WTC11 (cell line): ENCODE measurements around the gene PTPRT. TPM values are rescaled to one million over a fixed set of nuclear protein-coding genes. Genes with fewer than 3 reads are reported as not detected.

Experiments
- ATAC-seq: fragments of 200-7000 bp; cut with Tn5 transposase; 2 replicates; pipeline ENCODE4 v1.10.0; 2021; ENCODE audit warnings: mild to moderate bottlenecking, moderate library complexity
- CTCF ChIA-PET: fragments of 300-600 bp; sonication (Branson Sonifier 250); formaldehyde crosslinking; loops from one replicate; lab custom pipeline; 2021; ENCODE audit warnings: antibody characterized with exemption; lab: Charles Lee
- POLR2A ChIA-PET: fragments of 350-600 bp; sonication (Branson Sonifier 250); formaldehyde crosslinking; loops from one replicate; lab custom pipeline; 2021; ENCODE audit warnings: antibody characterized with exemption; lab: Charles Lee
- DNase-seq: peaks from one replicate; pipeline ENCODE4 v3.0.0; 2021; ENCODE audit warnings: low spot score
- H3K27ac Mint-ChIP-seq: 2 replicates; pipeline ENCODE4 v1.8.0; 2021; ENCODE audit warnings: mixed read lengths
- H3K27me3 Mint-ChIP-seq: 2 replicates; pipeline ENCODE4 v1.8.0; 2021; ENCODE audit warnings: low read depth, mild to moderate bottlenecking, moderate library complexity, mixed read lengths
- H3K36me3 Mint-ChIP-seq: 2 replicates; pipeline ENCODE4 v1.8.0; 2021; ENCODE audit warnings: mixed read lengths
- H3K4me1 Mint-ChIP-seq: 2 replicates; pipeline ENCODE4 v1.8.0; 2022; ENCODE audit warnings: mixed read lengths
- H3K4me3 Mint-ChIP-seq: 2 replicates; pipeline ENCODE4 v1.8.0; 2021; ENCODE audit warnings: mild to moderate bottlenecking, moderate library complexity, mixed read lengths
- H3K9me3 Mint-ChIP-seq: 2 replicates; pipeline ENCODE4 v1.8.0; 2021; ENCODE audit warnings: mixed read lengths
- CBFB ChIP-seq: sonication (generic); formaldehyde crosslinking; IDR thresholded peaks from 2 replicates; pipeline ENCODE4 v1.8.1; 2022; ENCODE audit warnings: mild to moderate bottlenecking, low read depth, missing genetic modification reagents
- ELF4 ChIP-seq: sonication (generic); formaldehyde crosslinking; IDR thresholded peaks from 2 replicates; pipeline ENCODE4 v1.8.1; 2022; ENCODE audit warnings: low read depth, mild to moderate bottlenecking, moderate library complexity, missing genetic modification reagents
- EMX1 ChIP-seq: fragments of 250-450 bp; sonication (Bioruptor Pico); IDR thresholded peaks from 2 replicates; pipeline ENCODE4 v1.8.0; 2021; ENCODE audit warnings: mild to moderate bottlenecking
- ETV6 ChIP-seq: sonication (generic); formaldehyde crosslinking; IDR thresholded peaks from 2 replicates; pipeline ENCODE4 v1.8.1; 2022; ENCODE audit warnings: mild to moderate bottlenecking, missing genetic modification reagents
- FOXJ3 ChIP-seq: sonication (generic); formaldehyde crosslinking; IDR thresholded peaks from 2 replicates; pipeline ENCODE4 v1.9.0; 2021; ENCODE audit warnings: missing genetic modification reagents, mild to moderate bottlenecking, borderline replicate concordance
- HMGA2 ChIP-seq: fragments of 250-450 bp; sonication (Bioruptor Pico); IDR thresholded peaks from 2 replicates; pipeline ENCODE4 v1.4.0; 2021; ENCODE audit warnings: mild to moderate bottlenecking, moderate library complexity
- JUN ChIP-seq: sonication (generic); formaldehyde crosslinking; IDR thresholded peaks from 2 replicates; pipeline ENCODE4 v1.8.0; 2023; ENCODE audit warnings: mild to moderate bottlenecking, missing genetic modification reagents
- SMAD3 ChIP-seq: sonication (generic); formaldehyde crosslinking; IDR thresholded peaks from 2 replicates; pipeline ENCODE4 v1.8.0; 2022; ENCODE audit warnings: missing genetic modification reagents, mild to moderate bottlenecking, borderline replicate concordance
- SOX15 ChIP-seq: fragments of 250-450 bp; sonication (Bioruptor Pico); IDR thresholded peaks from 2 replicates; pipeline ENCODE4 v1.9.0; 2021; ENCODE audit warnings: mild to moderate bottlenecking
- SP1 ChIP-seq: sonication (generic); formaldehyde crosslinking; conservative IDR thresholded peaks from 2 replicates; pipeline ENCODE4 v1.8.1; 2022; ENCODE audit warnings: missing genetic modification reagents
- ZNF219 ChIP-seq: sonication (generic); formaldehyde crosslinking; IDR thresholded peaks from 2 replicates; pipeline ENCODE4 v1.8.0; 2023; ENCODE audit warnings: missing genetic modification reagents, mild to moderate bottlenecking, borderline replicate concordance
- ZNF416 ChIP-seq: fragments of 250-450 bp; sonication (Bioruptor Pico); IDR thresholded peaks from 2 replicates; pipeline ENCODE4 v1.9.0; 2021; ENCODE audit warnings: mild to moderate bottlenecking, inconsistent platforms
- total RNA-seq: library from RNA; stranded (reverse); gene quantifications from 3 replicates; pipeline ENCODE4 v1.2.3, GENCODE V29; 2021
- TF ChIP-seq, protein P1 (sequence below): sonication (generic); formaldehyde crosslinking; IDR thresholded peaks from 2 replicates; pipeline ENCODE4 v1.8.0; 2022; ENCODE audit warnings: mild to moderate bottlenecking, missing genetic modification reagents
- TF ChIP-seq, protein P2 (sequence below): sonication (generic); formaldehyde crosslinking; IDR thresholded peaks from 2 replicates; pipeline ENCODE4 v1.8.1; 2023; ENCODE audit warnings: mild to moderate bottlenecking, missing genetic modification reagents
- TF ChIP-seq, protein P3 (sequence below): fragments of 250-450 bp; sonication (Bioruptor Pico); IDR thresholded peaks from 2 replicates; pipeline ENCODE4 v1.9.0; 2021; ENCODE audit warnings: mild to moderate bottlenecking, borderline replicate concordance
- TF ChIP-seq, protein P4 (sequence below): sonication (generic); formaldehyde crosslinking; IDR thresholded peaks from 2 replicates; pipeline ENCODE4 v1.8.0; 2023; ENCODE audit warnings: mild to moderate bottlenecking, missing genetic modification reagents
- TF ChIP-seq, protein P5 (sequence below): sonication (generic); formaldehyde crosslinking; IDR thresholded peaks from 2 replicates; pipeline ENCODE4 v1.8.1; 2023; ENCODE audit warnings: mild to moderate bottlenecking, missing genetic modification reagents, moderate library complexity

Gene PTPRT
- total RNA-seq, 1 experiment from 2014 or later, result 1.1 TPM

DNA sequence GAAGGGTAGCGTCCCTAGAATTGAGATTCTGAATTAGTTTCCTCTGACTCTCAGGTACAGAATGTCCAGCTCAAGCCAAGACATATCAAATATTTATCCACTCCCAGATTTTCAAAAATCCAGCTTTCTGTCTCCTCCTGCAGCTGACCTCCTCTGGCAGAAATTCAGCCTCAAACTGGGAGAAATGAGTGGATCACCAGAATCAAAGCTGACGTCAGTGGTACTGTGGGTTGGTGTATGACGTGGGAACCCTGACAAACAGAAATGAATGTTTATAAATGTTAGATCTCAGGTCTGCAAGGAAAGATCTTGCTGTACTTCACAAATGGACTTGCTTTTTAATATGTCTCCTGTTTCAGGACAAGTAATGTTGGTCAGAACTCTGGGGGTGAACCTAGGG lies 595.0 kb downstream of the PTPRT start (continued):
- TF ChIP-seq, protein P1, sequence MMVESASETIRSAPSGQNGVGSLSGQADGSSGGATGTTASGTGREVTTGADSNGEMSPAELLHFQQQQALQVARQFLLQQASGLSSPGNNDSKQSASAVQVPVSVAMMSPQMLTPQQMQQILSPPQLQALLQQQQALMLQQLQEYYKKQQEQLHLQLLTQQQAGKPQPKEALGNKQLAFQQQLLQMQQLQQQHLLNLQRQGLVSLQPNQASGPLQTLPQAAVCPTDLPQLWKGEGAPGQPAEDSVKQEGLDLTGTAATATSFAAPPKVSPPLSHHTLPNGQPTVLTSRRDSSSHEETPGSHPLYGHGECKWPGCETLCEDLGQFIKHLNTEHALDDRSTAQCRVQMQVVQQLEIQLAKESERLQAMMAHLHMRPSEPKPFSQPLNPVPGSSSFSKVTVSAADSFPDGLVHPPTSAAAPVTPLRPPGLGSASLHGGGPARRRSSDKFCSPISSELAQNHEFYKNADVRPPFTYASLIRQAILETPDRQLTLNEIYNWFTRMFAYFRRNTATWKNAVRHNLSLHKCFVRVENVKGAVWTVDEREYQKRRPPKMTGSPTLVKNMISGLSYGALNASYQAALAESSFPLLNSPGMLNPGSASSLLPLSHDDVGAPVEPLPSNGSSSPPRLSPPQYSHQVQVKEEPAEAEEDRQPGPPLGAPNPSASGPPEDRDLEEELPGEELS (CRISPR knock-in tag), result no peak
- no peak for TF ChIP-seq CBFB (CRISPR knock-in tag)
- TF ChIP-seq JUN (CRISPR knock-in tag), result no peak
- TF ChIP-seq ZNF219 (CRISPR knock-in tag), result no peak

DNA sequence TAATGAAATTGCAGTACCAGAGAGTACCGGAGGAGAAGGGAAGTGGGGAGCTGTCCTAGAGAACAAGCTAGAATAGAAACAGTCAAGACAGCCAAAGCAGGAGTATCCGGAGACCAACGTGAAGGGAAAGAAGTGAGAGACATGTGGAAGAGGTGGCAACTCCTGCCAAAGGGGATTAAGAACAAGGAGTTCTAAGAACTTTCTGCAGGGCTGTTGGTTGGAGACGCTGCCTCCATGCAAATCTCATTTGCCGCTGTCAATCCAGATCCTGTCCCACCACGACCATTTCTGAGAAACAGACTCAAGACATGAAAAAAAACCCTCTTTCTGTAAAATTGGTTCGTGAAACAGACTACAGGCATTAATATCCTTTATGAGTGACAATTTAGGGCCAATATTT lies 595.7 kb downstream of the PTPRT start:
- Mint-ChIP-seq H3K9me3 (no peaks in the 10 kb centered on the region), H3K27ac (no peak overlapping the region; the same call in 1 of the 2 replicates), H3K4me3 (no peak overlapping the region)
- DNase-seq, result no peak
- TF ChIP-seq, protein P1 (CRISPR knock-in tag), result no peak
- no peak for TF ChIP-seq SMAD3 (CRISPR knock-in tag)
- TF ChIP-seq, all 79 proteins: peak for 0
- ChIA-PET POLR2A (no interaction called here), CTCF (no interaction called here)
- no peaks in the 10 kb centered on the region for H3K4me1 Mint-ChIP-seq
- no peaks in the 10 kb centered on the region; the same call in 1 of the 2 replicates for H3K27me3 Mint-ChIP-seq
- no peaks in the 10 kb centered on the region for H3K36me3 Mint-ChIP-seq
- no peak for ATAC-seq

DNA sequence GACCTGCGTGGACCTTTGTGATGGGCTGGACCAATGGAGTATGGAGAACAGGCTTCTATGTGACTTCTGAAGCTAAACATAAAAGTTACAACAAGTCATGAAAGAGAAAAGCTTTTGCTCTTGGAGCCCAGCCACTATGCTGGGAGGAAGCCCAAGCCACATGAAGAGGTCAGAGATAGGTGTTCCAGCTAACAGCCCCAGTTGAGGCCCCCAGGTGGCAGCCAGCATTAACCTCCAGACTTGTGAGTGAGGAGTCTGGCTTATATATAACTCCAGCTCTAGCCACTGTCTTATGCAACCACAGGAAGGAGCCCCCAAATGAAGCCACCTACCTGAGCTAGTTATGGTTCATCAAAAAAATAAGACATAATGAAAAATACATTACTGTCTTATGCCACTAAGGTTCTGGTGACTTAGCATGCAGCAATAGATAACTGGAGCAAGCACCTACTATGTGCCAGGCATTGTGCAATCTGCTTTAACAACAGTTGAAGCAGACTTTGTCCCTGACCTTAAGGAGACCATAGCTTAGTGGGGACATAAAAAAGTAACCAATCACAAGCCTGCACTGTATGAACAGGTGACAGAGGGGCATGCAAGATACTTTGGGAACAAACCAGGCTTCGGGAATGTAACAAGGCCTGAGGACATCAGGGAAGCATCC lies 599.6 kb downstream of the PTPRT start:
- ATAC-seq, result peak; percentile 43; the same call in 1 of the 2 replicates
- Mint-ChIP-seq H3K27ac (no peak overlapping the region), H3K4me3 (no peak overlapping the region), H3K27me3 (no peaks in the 10 kb centered on the region), H3K9me3 (no peaks in the 10 kb centered on the region), H3K4me1 (peaks cover 4% of the 10 kb centered on the region), H3K36me3 (no peaks in the 10 kb centered on the region)
- POLR2A ChIA-PET, result no interaction called here
- CTCF ChIA-PET, result interaction anchor here (0.7 to 1.0 kb wide), 2 partner anchors 9 to 819 kb away, joined by 3 to 4 read pairs; no protein-coding TSS in a partner anchor
- DNase-seq, result no peak
- TF ChIP-seq HMGA2, result no peak
- TF ChIP-seq, protein P2, sequence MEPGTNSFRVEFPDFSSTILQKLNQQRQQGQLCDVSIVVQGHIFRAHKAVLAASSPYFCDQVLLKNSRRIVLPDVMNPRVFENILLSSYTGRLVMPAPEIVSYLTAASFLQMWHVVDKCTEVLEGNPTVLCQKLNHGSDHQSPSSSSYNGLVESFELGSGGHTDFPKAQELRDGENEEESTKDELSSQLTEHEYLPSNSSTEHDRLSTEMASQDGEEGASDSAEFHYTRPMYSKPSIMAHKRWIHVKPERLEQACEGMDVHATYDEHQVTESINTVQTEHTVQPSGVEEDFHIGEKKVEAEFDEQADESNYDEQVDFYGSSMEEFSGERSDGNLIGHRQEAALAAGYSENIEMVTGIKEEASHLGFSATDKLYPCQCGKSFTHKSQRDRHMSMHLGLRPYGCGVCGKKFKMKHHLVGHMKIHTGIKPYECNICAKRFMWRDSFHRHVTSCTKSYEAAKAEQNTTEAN (CRISPR knock-in tag), result no peak
- TF ChIP-seq, protein P3, sequence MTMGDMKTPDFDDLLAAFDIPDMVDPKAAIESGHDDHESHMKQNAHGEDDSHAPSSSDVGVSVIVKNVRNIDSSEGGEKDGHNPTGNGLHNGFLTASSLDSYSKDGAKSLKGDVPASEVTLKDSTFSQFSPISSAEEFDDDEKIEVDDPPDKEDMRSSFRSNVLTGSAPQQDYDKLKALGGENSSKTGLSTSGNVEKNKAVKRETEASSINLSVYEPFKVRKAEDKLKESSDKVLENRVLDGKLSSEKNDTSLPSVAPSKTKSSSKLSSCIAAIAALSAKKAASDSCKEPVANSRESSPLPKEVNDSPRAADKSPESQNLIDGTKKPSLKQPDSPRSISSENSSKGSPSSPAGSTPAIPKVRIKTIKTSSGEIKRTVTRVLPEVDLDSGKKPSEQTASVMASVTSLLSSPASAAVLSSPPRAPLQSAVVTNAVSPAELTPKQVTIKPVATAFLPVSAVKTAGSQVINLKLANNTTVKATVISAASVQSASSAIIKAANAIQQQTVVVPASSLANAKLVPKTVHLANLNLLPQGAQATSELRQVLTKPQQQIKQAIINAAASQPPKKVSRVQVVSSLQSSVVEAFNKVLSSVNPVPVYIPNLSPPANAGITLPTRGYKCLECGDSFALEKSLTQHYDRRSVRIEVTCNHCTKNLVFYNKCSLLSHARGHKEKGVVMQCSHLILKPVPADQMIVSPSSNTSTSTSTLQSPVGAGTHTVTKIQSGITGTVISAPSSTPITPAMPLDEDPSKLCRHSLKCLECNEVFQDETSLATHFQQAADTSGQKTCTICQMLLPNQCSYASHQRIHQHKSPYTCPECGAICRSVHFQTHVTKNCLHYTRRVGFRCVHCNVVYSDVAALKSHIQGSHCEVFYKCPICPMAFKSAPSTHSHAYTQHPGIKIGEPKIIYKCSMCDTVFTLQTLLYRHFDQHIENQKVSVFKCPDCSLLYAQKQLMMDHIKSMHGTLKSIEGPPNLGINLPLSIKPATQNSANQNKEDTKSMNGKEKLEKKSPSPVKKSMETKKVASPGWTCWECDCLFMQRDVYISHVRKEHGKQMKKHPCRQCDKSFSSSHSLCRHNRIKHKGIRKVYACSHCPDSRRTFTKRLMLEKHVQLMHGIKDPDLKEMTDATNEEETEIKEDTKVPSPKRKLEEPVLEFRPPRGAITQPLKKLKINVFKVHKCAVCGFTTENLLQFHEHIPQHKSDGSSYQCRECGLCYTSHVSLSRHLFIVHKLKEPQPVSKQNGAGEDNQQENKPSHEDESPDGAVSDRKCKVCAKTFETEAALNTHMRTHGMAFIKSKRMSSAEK (CRISPR knock-in tag), result no peak
- TF ChIP-seq, protein P4, sequence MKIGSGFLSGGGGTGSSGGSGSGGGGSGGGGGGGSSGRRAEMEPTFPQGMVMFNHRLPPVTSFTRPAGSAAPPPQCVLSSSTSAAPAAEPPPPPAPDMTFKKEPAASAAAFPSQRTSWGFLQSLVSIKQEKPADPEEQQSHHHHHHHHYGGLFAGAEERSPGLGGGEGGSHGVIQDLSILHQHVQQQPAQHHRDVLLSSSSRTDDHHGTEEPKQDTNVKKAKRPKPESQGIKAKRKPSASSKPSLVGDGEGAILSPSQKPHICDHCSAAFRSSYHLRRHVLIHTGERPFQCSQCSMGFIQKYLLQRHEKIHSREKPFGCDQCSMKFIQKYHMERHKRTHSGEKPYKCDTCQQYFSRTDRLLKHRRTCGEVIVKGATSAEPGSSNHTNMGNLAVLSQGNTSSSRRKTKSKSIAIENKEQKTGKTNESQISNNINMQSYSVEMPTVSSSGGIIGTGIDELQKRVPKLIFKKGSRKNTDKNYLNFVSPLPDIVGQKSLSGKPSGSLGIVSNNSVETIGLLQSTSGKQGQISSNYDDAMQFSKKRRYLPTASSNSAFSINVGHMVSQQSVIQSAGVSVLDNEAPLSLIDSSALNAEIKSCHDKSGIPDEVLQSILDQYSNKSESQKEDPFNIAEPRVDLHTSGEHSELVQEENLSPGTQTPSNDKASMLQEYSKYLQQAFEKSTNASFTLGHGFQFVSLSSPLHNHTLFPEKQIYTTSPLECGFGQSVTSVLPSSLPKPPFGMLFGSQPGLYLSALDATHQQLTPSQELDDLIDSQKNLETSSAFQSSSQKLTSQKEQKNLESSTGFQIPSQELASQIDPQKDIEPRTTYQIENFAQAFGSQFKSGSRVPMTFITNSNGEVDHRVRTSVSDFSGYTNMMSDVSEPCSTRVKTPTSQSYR, result no peak
- TF ChIP-seq SOX15 (CRISPR knock-in tag), result no peak
- TF ChIP-seq FOXJ3, result no peak
- no peak for TF ChIP-seq ELF4
- TF ChIP-seq SP1 (CRISPR knock-in tag), result no peak
- TF ChIP-seq EMX1, result no peak
- TF ChIP-seq ZNF416 (CRISPR knock-in tag), result no peak
- TF ChIP-seq, protein P5, sequence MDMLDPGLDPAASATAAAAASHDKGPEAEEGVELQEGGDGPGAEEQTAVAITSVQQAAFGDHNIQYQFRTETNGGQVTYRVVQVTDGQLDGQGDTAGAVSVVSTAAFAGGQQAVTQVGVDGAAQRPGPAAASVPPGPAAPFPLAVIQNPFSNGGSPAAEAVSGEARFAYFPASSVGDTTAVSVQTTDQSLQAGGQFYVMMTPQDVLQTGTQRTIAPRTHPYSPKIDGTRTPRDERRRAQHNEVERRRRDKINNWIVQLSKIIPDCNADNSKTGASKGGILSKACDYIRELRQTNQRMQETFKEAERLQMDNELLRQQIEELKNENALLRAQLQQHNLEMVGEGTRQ (CRISPR knock-in tag), result no peak
- no peak for TF ChIP-seq ETV6 (CRISPR knock-in tag)
